ENCODE results near the gene IL10RB. TPM values are rescaled to one million over a fixed set of nuclear protein-coding genes. Genes with fewer than 3 reads are reported as not detected.

IL10RB gene
- total and polyA plus RNA-seq, 2 of the 13 experiments (the other 11 are each of a cell fraction or from before 2014, with no cell fraction given): 17.4 to 18.2 TPM

- no peak for TF ChIP-seq ZNF318 (CRISPR knock-in tag; IDR thresholded peaks at IDR 0.05)
- TF ChIP-seq ZFAT (CRISPR knock-in tag; conservative IDR thresholded peaks at IDR 0.05): no peak
- TF ChIP-seq ZNF883 (CRISPR knock-in tag; IDR thresholded peaks at IDR 0.05; ENCODE audit: not compliant biosample characterization): no peak
- TF ChIP-seq ZBTB4 (CRISPR knock-in tag; IDR thresholded peaks at IDR 0.05; ENCODE audit: borderline replicate concordance): no peak
- TF ChIP-seq ZNF652 (CRISPR knock-in tag; IDR thresholded peaks at IDR 0.05; ENCODE audit: borderline replicate concordance, low read depth): no peak
- TF ChIP-seq MTERF4 (CRISPR knock-in tag; IDR thresholded peaks at IDR 0.05): 0 out of 2 replicates have a peak, but pooled peaks have one; percentile 80
- TF ChIP-seq ZBTB39 (CRISPR knock-in tag; IDR thresholded peaks at IDR 0.05): no peak
- no peak; the same call in 1 of the 2 replicates for TF ChIP-seq ZNF770 (CRISPR knock-in tag; IDR thresholded peaks at IDR 0.05)
- no peak for TF ChIP-seq ZMAT5 (CRISPR knock-in tag; IDR thresholded peaks at IDR 0.05; ENCODE audit: borderline replicate concordance, low read depth)
Observed at GRCh38 chr21:33230545-33231324, 35.4 kb upstream of the IL10RB start (continued).
